EH (cell line): ENCODE measurements around the gene BICDL2.
"Not testable (repeated sequence)": the region's sequence is repeated elsewhere in the genome, so short reads cannot be mapped to it uniquely, and the experiment has no call there.

Experiments
- DNase-seq: peaks from one replicate; pipeline ENCODE4 v3.0.0-alpha.2; 2015; ENCODE audit warnings: low read depth

BICDL2 gene

GRCh38 chr16:3065069-3065741 is 28.5 kb upstream of the BICDL2 start, which contains the start of gene IL32:
TSS of gene IL32 (plus strand) at chr16:3065640. CDS start at chr16:3065812, 172 bp downstream.
- DNase-seq: peak; percentile 80

GRCh38 chr16:3063625-3064386 is 27.1 kb upstream of the BICDL2 start:
- DNase-seq: no peak

- no peak for DNase-seq
These were observed 25.8 kb upstream of the BICDL2 start for GRCh38 chr16:3062553-3062952.

- DNase-seq: peak; percentile 14
These were observed 23.8 kb upstream of the BICDL2 start for GRCh38 chr16:3060339-3061127.

- DNase-seq: no peak
These were observed 23.0 kb upstream of the BICDL2 start for GRCh38 chr16:3059723-3060242.

- DNase-seq: peak; percentile 94
These were observed 22.4 kb upstream of the BICDL2 start for GRCh38 chr16:3059041-3059722.

GRCh38 chr16:3058139-3059030 is 21.6 kb upstream of the BICDL2 start:
- DNase-seq: peak; percentile 40

- no peak for DNase-seq
These were observed 20.7 kb upstream of the BICDL2 start for GRCh38 chr16:3057181-3058138.

- no peak for DNase-seq
These were observed 19.8 kb upstream of the BICDL2 start for GRCh38 chr16:3056336-3057180.

- DNase-seq: not testable (repeated sequence)
These were observed 19.0 kb upstream of the BICDL2 start for GRCh38 chr16:3055734-3056115.

- no peak for DNase-seq
These were observed 18.4 kb upstream of the BICDL2 start for GRCh38 chr16:3054965-3055733.

GRCh38 chr16:3053330-3053710 is 16.6 kb upstream of the BICDL2 start:
- not testable (repeated sequence) for DNase-seq

- not testable (repeated sequence) for DNase-seq
These were observed 16.0 kb upstream of the BICDL2 start for GRCh38 chr16:3052571-3053329.

- no peak for DNase-seq
These were observed 14.8 kb upstream of the BICDL2 start for GRCh38 chr16:3051494-3051893.

- DNase-seq: no peak
These were observed 14.3 kb upstream of the BICDL2 start for GRCh38 chr16:3051009-3051408.

GRCh38 chr16:3050487-3050886 is 13.7 kb upstream of the BICDL2 start:
- DNase-seq: no peak

GRCh38 chr16:3049921-3050481 is 13.3 kb upstream of the BICDL2 start:
- DNase-seq: no peak
